ENCODE results near the gene ACOD1.

The ACOD1 gene

DNA sequence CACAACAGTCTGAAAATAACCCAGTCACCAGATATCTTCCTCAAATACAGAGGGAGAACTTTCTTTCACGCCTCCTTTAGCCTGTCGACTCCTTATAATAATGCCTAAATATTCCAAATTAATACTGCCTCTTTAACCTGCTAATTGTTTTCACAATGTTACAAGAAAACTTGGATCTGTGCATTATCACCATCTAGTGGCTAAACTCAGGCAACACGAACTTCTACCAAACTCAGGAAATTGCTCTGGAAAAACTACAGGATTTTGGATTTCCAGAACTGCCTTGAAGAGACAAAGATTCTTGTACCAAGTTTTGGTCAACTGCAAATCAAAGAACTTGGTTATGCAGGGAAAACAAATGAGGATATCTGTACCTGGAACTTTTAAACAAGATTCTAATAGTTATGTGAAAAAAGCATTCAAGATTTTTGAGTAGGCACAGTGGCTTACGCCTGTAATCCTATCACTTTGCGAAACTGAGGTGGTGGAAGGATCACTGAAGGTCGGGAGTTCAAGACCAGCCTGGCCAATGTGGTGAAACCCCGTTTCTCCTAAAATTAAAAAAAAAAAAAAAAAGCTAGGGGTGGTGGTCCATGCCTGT, 54.4 kb downstream of the ACOD1 start:
- TF ChIP-seq, protein P1, sequence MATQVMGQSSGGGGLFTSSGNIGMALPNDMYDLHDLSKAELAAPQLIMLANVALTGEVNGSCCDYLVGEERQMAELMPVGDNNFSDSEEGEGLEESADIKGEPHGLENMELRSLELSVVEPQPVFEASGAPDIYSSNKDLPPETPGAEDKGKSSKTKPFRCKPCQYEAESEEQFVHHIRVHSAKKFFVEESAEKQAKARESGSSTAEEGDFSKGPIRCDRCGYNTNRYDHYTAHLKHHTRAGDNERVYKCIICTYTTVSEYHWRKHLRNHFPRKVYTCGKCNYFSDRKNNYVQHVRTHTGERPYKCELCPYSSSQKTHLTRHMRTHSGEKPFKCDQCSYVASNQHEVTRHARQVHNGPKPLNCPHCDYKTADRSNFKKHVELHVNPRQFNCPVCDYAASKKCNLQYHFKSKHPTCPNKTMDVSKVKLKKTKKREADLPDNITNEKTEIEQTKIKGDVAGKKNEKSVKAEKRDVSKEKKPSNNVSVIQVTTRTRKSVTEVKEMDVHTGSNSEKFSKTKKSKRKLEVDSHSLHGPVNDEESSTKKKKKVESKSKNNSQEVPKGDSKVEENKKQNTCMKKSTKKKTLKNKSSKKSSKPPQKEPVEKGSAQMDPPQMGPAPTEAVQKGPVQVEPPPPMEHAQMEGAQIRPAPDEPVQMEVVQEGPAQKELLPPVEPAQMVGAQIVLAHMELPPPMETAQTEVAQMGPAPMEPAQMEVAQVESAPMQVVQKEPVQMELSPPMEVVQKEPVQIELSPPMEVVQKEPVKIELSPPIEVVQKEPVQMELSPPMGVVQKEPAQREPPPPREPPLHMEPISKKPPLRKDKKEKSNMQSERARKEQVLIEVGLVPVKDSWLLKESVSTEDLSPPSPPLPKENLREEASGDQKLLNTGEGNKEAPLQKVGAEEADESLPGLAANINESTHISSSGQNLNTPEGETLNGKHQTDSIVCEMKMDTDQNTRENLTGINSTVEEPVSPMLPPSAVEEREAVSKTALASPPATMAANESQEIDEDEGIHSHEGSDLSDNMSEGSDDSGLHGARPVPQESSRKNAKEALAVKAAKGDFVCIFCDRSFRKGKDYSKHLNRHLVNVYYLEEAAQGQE (IDR thresholded peaks at IDR 0.05; ENCODE audit: insufficient read depth in 1 of 2, low read depth in 2 of 2, low read length in 2 of 2) = no peak
- no peak for TF ChIP-seq FOXP2 (optimal IDR thresholded peaks at IDR 0.05; ENCODE audit: borderline replicate concordance, extremely low read depth, extremely low read length, insufficient read depth)

All from PFSK-1 (cell line).